ENCODE results near the gene INHA.

DNA sequence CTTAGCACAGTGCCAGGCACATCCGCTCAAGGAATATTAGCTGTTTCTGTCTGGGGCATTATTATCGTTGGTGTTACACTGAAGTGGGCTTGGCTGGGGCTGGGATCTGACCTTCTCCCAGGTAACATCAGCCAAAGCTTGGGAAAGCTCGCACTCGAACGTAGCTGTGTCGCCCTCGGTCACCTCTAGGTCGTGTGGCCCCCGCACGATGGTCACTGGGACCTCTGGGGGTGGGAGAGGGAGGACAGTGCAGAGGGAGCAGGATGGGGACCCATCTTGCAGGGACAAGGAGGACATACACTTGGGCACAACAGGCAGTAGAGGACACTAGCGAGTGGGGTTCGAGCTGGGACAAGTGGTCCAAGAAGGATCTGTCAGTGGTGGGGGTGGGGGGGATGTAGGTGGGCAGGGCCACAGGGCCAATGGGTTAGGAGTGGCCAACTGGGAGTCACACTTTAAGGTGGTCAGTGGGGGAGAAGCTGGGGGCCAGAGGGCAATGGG is 18.6 kb upstream of the INHA start:
- TF ChIP-seq POLR2A (IDR thresholded peaks at IDR 0.05) = no peak
- TF ChIP-seq, protein P1, sequence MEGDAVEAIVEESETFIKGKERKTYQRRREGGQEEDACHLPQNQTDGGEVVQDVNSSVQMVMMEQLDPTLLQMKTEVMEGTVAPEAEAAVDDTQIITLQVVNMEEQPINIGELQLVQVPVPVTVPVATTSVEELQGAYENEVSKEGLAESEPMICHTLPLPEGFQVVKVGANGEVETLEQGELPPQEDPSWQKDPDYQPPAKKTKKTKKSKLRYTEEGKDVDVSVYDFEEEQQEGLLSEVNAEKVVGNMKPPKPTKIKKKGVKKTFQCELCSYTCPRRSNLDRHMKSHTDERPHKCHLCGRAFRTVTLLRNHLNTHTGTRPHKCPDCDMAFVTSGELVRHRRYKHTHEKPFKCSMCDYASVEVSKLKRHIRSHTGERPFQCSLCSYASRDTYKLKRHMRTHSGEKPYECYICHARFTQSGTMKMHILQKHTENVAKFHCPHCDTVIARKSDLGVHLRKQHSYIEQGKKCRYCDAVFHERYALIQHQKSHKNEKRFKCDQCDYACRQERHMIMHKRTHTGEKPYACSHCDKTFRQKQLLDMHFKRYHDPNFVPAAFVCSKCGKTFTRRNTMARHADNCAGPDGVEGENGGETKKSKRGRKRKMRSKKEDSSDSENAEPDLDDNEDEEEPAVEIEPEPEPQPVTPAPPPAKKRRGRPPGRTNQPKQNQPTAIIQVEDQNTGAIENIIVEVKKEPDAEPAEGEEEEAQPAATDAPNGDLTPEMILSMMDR (IDR thresholded peaks at IDR 0.05) = no peak
